K562 (cell line): ENCODE results near the gene PHTF2. TPM values are rescaled to one million over a fixed set of nuclear protein-coding genes. Genes with fewer than 3 reads are reported as not detected.

Experiments
- AFF4 ChIP-seq: sonication (generic); formaldehyde crosslinking; IDR thresholded peaks from 2 replicates; pipeline ENCODE4 v1.8.0; 2023; ENCODE audit warnings: mild to moderate bottlenecking, missing genetic modification reagents
- BDP1 ChIP-seq: IDR thresholded peaks from 3 replicates; pipeline ENCODE4 v1.6.1; 2011; ENCODE audit not compliant: insufficient read length, insufficient read depth
- BRCA1 ChIP-seq, 2 experiments: fragments of 450-650 bp in 1 of 2; sonication (generic) in 1 of 2; formaldehyde crosslinking in 1 of 2; IDR thresholded peaks; 2 replicates each; pipeline versions ENCODE4 v1.5.0 to v1.6.1; 2017 to 2020; ENCODE audit warnings: mild to moderate bottlenecking in 1 of 2, missing genetic modification reagents in 1 of 2
- CBX8 ChIP-seq: fragments of 200-600 bp; sonication (generic); IDR thresholded peaks from 2 replicates; pipeline ENCODE4 v1.6.1; 2012; ENCODE audit warnings: borderline replicate concordance, mixed run types, low read depth, mild to moderate bottlenecking, moderate library complexity, mixed read lengths, low read length, control low read depth, inconsistent platforms; ENCODE audit not compliant: poor library complexity, severe bottlenecking; ENCODE audit errors: extremely low read depth
- CCAR2 ChIP-seq: fragments of 200-400 bp; formaldehyde crosslinking; IDR thresholded peaks from 2 replicates; pipeline ENCODE4 v1.6.1; 2017; ENCODE audit warnings: mild to moderate bottlenecking, low read depth, low read length
- DDX20 ChIP-seq: fragments of 450-650 bp; IDR thresholded peaks from 2 replicates; pipeline ENCODE4 v1.6.1; 2016; ENCODE audit warnings: missing genetic modification characterization, low read depth, mild to moderate bottlenecking, missing compliant biosample characterization, moderate library complexity
- FUS ChIP-seq: fragments of 200-400 bp; formaldehyde crosslinking; optimal IDR thresholded peaks from 2 replicates; pipeline ENCODE3; 2017; ENCODE audit warnings: low read depth, low read length
- HINFP ChIP-seq: fragments of 450-650 bp; conservative IDR thresholded peaks from 2 replicates; pipeline ENCODE4 v1.6.1; 2016; ENCODE audit warnings: missing genetic modification characterization, low read depth, mild to moderate bottlenecking, control low read depth, missing compliant biosample characterization
- KAT8 ChIP-seq: fragments of 450-650 bp; IDR thresholded peaks from 2 replicates; pipeline ENCODE4 v1.6.1; 2016; ENCODE audit warnings: low read depth, mild to moderate bottlenecking
- POLR2B ChIP-seq: fragments of 450-650 bp; IDR thresholded peaks from 2 replicates; pipeline ENCODE4 v1.6.1; 2018; ENCODE audit warnings: low read depth; ENCODE audit not compliant: partially characterized antibody
- RBBP5 ChIP-seq: fragments of 200-600 bp; sonication (generic); IDR thresholded peaks from 2 replicates; pipeline ENCODE4 v1.6.1; 2012; ENCODE audit warnings: borderline replicate concordance, mild to moderate bottlenecking, low read length, control low read depth, inconsistent platforms; ENCODE audit not compliant: insufficient read depth, poor library complexity, severe bottlenecking
- RBM22 ChIP-seq: fragments of 200-400 bp; formaldehyde crosslinking; IDR thresholded peaks from 2 replicates; pipeline ENCODE4 v1.6.1; 2018; ENCODE audit warnings: low read length, low read depth; ENCODE audit not compliant: poor library complexity, severe bottlenecking
- TAF7 ChIP-seq: fragments of 450-650 bp; IDR thresholded peaks from 2 replicates; pipeline ENCODE4 v1.6.1; 2016; ENCODE audit warnings: missing genetic modification characterization, missing compliant biosample characterization
- TCF7L2 ChIP-seq: fragments of 150-350 bp; IDR thresholded peaks from 2 replicates; pipeline ENCODE4 v1.6.1; 2016; ENCODE audit warnings: low read depth, mild to moderate bottlenecking, low read length, moderate library complexity
- ZNF197 ChIP-seq: fragments of 200-800 bp; sonication (Bioruptor generic); IDR thresholded peaks from 2 replicates; pipeline ENCODE4 v1.6.1; 2016; ENCODE audit warnings: low read depth, missing genetic modification characterization, missing compliant biosample characterization
- ZNF609 ChIP-seq: sonication (generic); formaldehyde crosslinking; IDR thresholded peaks from 2 replicates; pipeline ENCODE4 v1.8.1; 2023; ENCODE audit warnings: missing genetic modification reagents, mild to moderate bottlenecking, borderline replicate concordance
- polyA plus RNA-seq, 8 experiments: library from polyadenylated mRNA; depleted of rRNA in 4 of 8; stranded (reverse) in 5 of 8; unstranded in 3 of 8; fragments of >200 nt; fragmentation: Nextera tagmentation in 2 of 8; fragmentation: Illumina TruSeq in 1 of 8; extraction: Ambion mirVana in 2 of 8; extraction: Trizol in 1 of 8; gene quantifications; 2 replicates each; pipeline versions ENCODE4 v1.2.1 to v1.2.3, GENCODE V29; 2011 to 2014; ENCODE audit warnings: inconsistent platforms in 1 of 8, missing spikeins in 1 of 8
- total RNA-seq, 7 experiments: library from RNA; depleted of rRNA in 6 of 7; stranded (reverse); fragments of >200 nt in 6 of 7; fragmentation: Illumina TruSeq in 2 of 7; extraction: Trizol in 2 of 7; gene quantifications; 2 replicates each; pipeline versions ENCODE4 v1.2.1 to v1.2.3, GENCODE V29; 2011 to 2021; ENCODE audit warnings: low replicate concordance in 1 of 7

Gene PHTF2
- total and polyA plus RNA-seq, 9 of the 15 experiments (the other 6 are each of a cell fraction or from before 2014, with no cell fraction given): 17.9 to 43.6 (median 25.4) TPM

- TF ChIP-seq AFF4 (peak; percentile 34), FUS (no peak), RBM22 (peak; percentile 77), BDP1 (no peak), BRCA1 (IDR thresholded peaks at IDR 0.05) (no peak), BRCA1 (CRISPR knock-in tag; IDR thresholded peaks at IDR 0.05) (no peak), RBBP5 (no peak), POLR2B (peak; percentile 63), CCAR2 (no peak), HINFP (tag) (no peak), CBX8 (no peak), KAT8 (no peak), TCF7L2 (no peak), TAF7 (tag) (peak; percentile 62; the same call in 1 of the 2 replicates), ZNF609 (peak; percentile 52; the same call in 1 of the 2 replicates), ZNF197 (CRISPR knock-in tag) (no peak), DDX20 (tag) (no peak)
Measured at GRCh38 chr7:77798394-77799077, at the start of gene PHTF2, which contains the start of gene TMEM60 (continued).
